ENCODE measurements around the gene WNT6. TPM values are rescaled to one million over a fixed set of nuclear protein-coding genes. Genes with fewer than 3 reads are reported as not detected.
A peak's percentile ranks its signal among the peaks of the same experiment; 100 is the strongest.

Gene WNT6
- total and polyA plus RNA-seq, 2 of the 8 experiments (the other 6 are each of a cell fraction or from before 2014, with no cell fraction given): not detected

GRCh38 chr2:218898109-218898878 lies 38.7 kb downstream of the WNT6 start (continued):
- TF ChIP-seq KDM5A (IDR thresholded peaks at IDR 0.05; ENCODE audit: low read length) (no peak), CREB1 (IDR thresholded peaks at IDR 0.05) (peak; percentile 53), SIRT6 (IDR thresholded peaks at IDR 0.05; ENCODE audit: low read length) (no peak), TEAD4 (IDR thresholded peaks at IDR 0.05; ENCODE audit: low read depth, low read length) (no peak), JUN (IDR thresholded peaks at IDR 0.05; ENCODE audit: low read depth, low read length) (0 out of 2 replicates have a peak, but pooled peaks have one; percentile 17), PHF8 (conservative IDR thresholded peaks at IDR 0.05; ENCODE audit: low read depth, low read length) (no peak)
